Measurements from ENCODE around the gene CENPT.

CENPT gene

DNA sequence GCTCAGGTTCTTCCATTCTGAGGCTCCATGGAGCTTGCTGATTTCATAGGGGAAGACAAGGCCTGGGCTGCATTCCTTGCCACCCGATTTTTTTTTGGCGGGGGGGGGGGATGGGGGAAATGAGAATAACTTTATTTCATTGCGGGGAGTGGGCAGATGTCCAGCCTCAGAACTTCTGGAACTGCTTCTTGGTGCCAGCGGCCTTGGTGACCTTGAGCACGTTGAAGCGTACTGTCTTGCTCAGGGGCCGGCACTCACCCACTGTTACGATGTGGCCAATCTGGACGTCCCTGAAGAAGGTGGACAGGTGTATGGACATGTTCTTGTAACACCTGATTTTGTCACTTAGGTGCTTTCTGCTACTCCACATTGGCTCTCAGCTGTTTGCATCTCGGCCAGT, 8.3 kb upstream of the CENPT start:
- CTCF ChIA-PET: interaction anchor here (0.6 to 18.2 kb wide), 4 partner anchors 8 to 955 kb away, joined by 3 to 155 read pairs (median 4); partner anchors contain the start of genes CENPT and NUTF2
- Histone ChIP-seq H3K4me1 (ENCODE audit: control extremely low read depth in 1 of 4, control insufficient read depth in 4 of 4, insufficient read depth in 4 of 4, low read length in 3 of 4) (peaks cover 0 to 24% (median 10%) of the 10 kb centered on the region in 4 experiments), H3K36me3 (ENCODE audit: control insufficient read depth in 4 of 4, insufficient read depth in 4 of 4, low read length in 3 of 4) (peaks cover 2 to 23% (median 9%) of the 10 kb centered on the region in 4 experiments), H3K9me3 (ENCODE audit: control extremely low read depth in 1 of 5, control insufficient read depth in 4 of 5, insufficient read depth in 2 of 5, low read depth in 1 of 5, low read length in 4 of 5) (no peaks in the 10 kb centered on the region), H3K4me3 (ENCODE audit: control insufficient read depth in 1 of 7, extremely low read depth in 1 of 7, insufficient read depth in 4 of 7, low read depth in 2 of 7, low read length in 6 of 7) (no peak overlapping the region), H3K27ac (ENCODE audit: insufficient read depth in 1 of 2, low read depth in 1 of 2, low read length in 2 of 2, poor library complexity in 1 of 2, severe bottlenecking in 2 of 2) (peak overlapping the region; percentile 36 to 56), H3K27me3 (replicated peaks in 2 of 5; ENCODE audit: control insufficient read depth in 4 of 5, insufficient read depth in 5 of 5, low read length in 4 of 5) (no peaks in the 10 kb centered on the region)
- POLR2A ChIA-PET: interaction anchor here (1.0 kb wide), 1 partner anchor 22 kb away, joined by 3 read pairs; no protein-coding TSS in a partner anchor
- no peak for DNase-seq
- WGBS (ENCODE audit: insufficient coverage): 91% methylated on average over 8 of the region's 10 CpGs

DNA sequence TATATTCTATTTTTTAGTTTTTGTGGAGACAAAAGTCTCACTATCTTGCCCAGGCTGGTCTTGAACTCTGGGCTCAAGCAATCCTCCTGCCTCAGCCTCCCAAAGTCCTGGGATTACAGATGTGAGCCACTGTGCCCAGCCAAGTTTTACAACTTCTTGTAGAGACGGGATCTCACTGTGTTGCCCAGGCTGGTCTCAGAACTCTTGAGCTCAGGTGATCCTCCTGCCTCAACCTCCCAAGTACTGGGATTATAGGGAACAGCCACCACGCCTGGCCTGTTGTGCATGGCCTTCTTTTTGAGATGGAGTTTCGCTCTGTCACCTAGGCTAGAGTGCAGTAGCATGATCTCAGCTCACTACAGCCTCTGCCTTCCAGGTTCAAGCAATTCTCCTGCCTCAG, 6.2 kb upstream of the CENPT start:
- ChIA-PET POLR2A (no interaction called here), CTCF (interaction anchor here (1.3 to 11.8 kb wide), 2 partner anchors 10 to 181 kb away, joined by 3 to 155 read pairs; no protein-coding TSS in a partner anchor)
- H3K36me3 ChIP-seq (ENCODE audit: control insufficient read depth in 4 of 4, insufficient read depth in 4 of 4, low read length in 3 of 4): peaks cover 0 to 23% (median 5%) of the 10 kb centered on the region in 4 experiments

DNA sequence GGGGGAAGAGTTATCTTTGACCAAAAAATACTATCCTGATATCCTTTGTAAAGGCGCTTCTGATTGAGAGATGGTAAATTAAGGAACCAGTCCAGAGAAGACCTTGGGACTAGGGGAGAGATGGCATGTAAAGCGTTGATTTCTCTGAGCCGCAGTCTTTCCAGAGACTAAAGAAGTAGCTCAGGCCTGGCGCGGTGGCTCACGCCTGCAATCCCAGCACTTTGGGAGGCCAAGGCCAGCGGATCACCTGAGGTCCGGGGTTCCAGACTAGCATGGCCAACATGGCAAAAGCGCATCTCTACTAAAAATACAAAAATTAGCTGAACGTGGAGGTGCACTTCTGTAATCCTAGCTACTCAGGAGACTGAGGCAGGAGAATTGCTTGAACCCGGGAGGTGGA, 625 bp upstream of the CENPT start:
- ChIA-PET POLR2A (no interaction called here), CTCF (interaction anchor here (1.1 to 11.8 kb wide), 3 partner anchors 14 to 35 kb away, joined by 4 to 155 read pairs (median 10); no protein-coding TSS in a partner anchor)
- peak overlapping the region in 6 of 7 experiments; percentile 81 to 95 (median 90) for H3K4me3 ChIP-seq (ENCODE audit: control insufficient read depth in 1 of 7, extremely low read depth in 1 of 7, insufficient read depth in 4 of 7, low read depth in 2 of 7, low read length in 6 of 7)
- H3K9me3 ChIP-seq (ENCODE audit: control extremely low read depth in 1 of 5, control insufficient read depth in 4 of 5, insufficient read depth in 2 of 5, low read depth in 1 of 5, low read length in 4 of 5): no peaks in the 10 kb centered on the region
- 98% methylated on average over 11 of the region's 11 CpGs for WGBS (ENCODE audit: insufficient coverage)
- DNase-seq: no peak
- H3K4me1 ChIP-seq (ENCODE audit: control extremely low read depth in 1 of 4, control insufficient read depth in 4 of 4, insufficient read depth in 4 of 4, low read length in 3 of 4): peaks cover 23 to 45% (median 42%) of the 10 kb centered on the region in 4 experiments
- peaks cover 0 to 16% (median 2%) of the 10 kb centered on the region in 4 experiments for H3K36me3 ChIP-seq (ENCODE audit: control insufficient read depth in 4 of 4, insufficient read depth in 4 of 4, low read length in 3 of 4)
- no peaks in the 10 kb centered on the region for H3K27me3 ChIP-seq (replicated peaks in 2 of 5; ENCODE audit: control insufficient read depth in 4 of 5, insufficient read depth in 5 of 5, low read length in 4 of 5)
- H3K27ac ChIP-seq (ENCODE audit: insufficient read depth in 1 of 2, low read depth in 1 of 2, low read length in 2 of 2, poor library complexity in 1 of 2, severe bottlenecking in 2 of 2): peak overlapping the region; percentile 84 to 94

More for the DNA sequence above, 6.2 kb upstream of the CENPT start:
- no peak overlapping the region for H3K27ac ChIP-seq (ENCODE audit: insufficient read depth in 1 of 2, low read depth in 1 of 2, low read length in 2 of 2, poor library complexity in 1 of 2, severe bottlenecking in 2 of 2)
- no peaks in the 10 kb centered on the region for H3K9me3 ChIP-seq (ENCODE audit: control extremely low read depth in 1 of 5, control insufficient read depth in 4 of 5, insufficient read depth in 2 of 5, low read depth in 1 of 5, low read length in 4 of 5)
- WGBS (ENCODE audit: insufficient coverage): 92% methylated on average over 3 of the region's 3 CpGs
- peaks cover 0 to 26% (median 10%) of the 10 kb centered on the region in 4 experiments for H3K4me1 ChIP-seq (ENCODE audit: control extremely low read depth in 1 of 4, control insufficient read depth in 4 of 4, insufficient read depth in 4 of 4, low read length in 3 of 4)
- H3K4me3 ChIP-seq (ENCODE audit: control insufficient read depth in 1 of 7, extremely low read depth in 1 of 7, insufficient read depth in 4 of 7, low read depth in 2 of 7, low read length in 6 of 7): no peak overlapping the region
- no peak for DNase-seq
- H3K27me3 ChIP-seq (replicated peaks in 2 of 5; ENCODE audit: control insufficient read depth in 4 of 5, insufficient read depth in 5 of 5, low read length in 4 of 5): no peaks in the 10 kb centered on the region

DNA sequence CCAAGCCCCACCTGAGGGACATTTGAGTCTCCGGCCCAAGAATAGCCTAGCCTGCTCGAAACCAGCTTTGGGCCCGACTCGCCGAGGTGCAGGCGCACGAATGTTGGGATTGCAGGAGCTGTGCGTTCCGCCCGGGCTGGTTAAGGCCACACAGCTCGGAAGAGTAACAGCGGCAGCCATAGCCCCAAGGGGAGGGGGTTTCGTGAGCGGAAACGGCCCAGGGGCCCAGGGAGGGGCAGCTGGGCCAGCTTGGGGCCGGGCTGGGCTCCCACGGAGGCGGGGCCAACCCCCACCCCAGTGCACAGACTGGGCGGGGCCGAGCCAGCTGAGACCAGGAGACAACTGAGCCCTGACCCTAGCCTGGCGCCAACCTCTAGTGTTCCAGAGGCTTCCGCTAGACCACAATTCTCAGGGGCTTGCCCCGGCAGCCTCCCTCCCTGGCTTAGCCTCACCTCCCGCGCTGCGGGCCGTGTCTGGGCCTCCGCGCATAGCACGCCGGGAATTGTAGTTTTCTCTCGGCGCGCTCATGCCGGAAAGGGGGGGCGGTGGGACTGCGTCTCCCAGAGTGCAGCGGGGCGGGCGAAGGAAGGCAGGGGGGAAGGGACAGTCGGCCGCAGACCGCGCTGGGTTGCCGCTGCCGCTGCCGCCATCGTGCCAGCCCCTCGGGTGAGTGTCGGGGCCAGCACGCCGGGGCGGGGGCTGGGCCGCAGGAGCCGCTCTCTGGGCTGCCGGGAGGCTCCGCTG, 1.0 kb downstream of the CENPT start, which contains the start of gene NUTF2:
Gene NUTF2 (plus strand): TSS at position 614 of the 744 bp plus-strand sequence. CDS start 18,198 bp downstream, outside the sequence.
- ChIA-PET CTCF (interaction anchor here (1.1 to 11.8 kb wide), 4 partner anchors 13 to 45 kb away, joined by 5 to 155 read pairs (median 14); no protein-coding TSS in a partner anchor), POLR2A (interaction anchor here (0.9 kb wide), 1 partner anchor 12 kb away, joined by 5 read pairs; no protein-coding TSS in a partner anchor)
- peak within 1 kb of the TSS; percentile 84 to 94 for H3K27ac ChIP-seq (ENCODE audit: insufficient read depth in 1 of 2, low read depth in 1 of 2, low read length in 2 of 2, poor library complexity in 1 of 2, severe bottlenecking in 2 of 2)
- peak within 1 kb of the TSS; percentile 81 to 97 (median 93) for H3K4me3 ChIP-seq (ENCODE audit: control insufficient read depth in 1 of 7, extremely low read depth in 1 of 7, insufficient read depth in 4 of 7, low read depth in 2 of 7, low read length in 6 of 7)
- peaks cover 23 to 55% (median 50%) of the 10 kb centered on the region in 4 experiments for H3K4me1 ChIP-seq (ENCODE audit: control extremely low read depth in 1 of 4, control insufficient read depth in 4 of 4, insufficient read depth in 4 of 4, low read length in 3 of 4)
- no peaks in the 10 kb centered on the region for H3K9me3 ChIP-seq (ENCODE audit: control extremely low read depth in 1 of 5, control insufficient read depth in 4 of 5, insufficient read depth in 2 of 5, low read depth in 1 of 5, low read length in 4 of 5)
- H3K36me3 ChIP-seq (ENCODE audit: control insufficient read depth in 4 of 4, insufficient read depth in 4 of 4, low read length in 3 of 4): peaks cover 0 to 16% (median 2%) of the 10 kb centered on the region in 4 experiments
- DNase-seq: peak; percentile 93 to 97 (median 97)
- no peaks in the 10 kb centered on the region for H3K27me3 ChIP-seq (replicated peaks in 2 of 5; ENCODE audit: control insufficient read depth in 4 of 5, insufficient read depth in 5 of 5, low read length in 4 of 5)
- 0% methylated on average over 37 of the region's 57 CpGs for WGBS (ENCODE audit: insufficient coverage)

DNA sequence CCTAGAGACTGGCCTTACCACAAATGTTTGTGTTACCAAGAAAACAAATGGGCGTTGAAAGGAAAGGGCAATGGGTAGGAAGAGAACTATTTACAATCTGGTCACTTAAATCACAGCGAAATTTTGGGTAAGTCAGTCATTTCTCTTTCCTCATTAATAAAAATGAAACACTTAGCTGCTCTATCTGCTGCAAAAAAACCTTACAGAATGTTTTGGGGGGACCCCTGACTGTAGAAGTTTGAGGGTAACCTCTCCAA, 1.5 kb downstream of the CENPT start:
- Histone ChIP-seq H3K36me3 (ENCODE audit: control insufficient read depth in 4 of 4, insufficient read depth in 4 of 4, low read length in 3 of 4) (peaks cover 0 to 16% (median 2%) of the 10 kb centered on the region in 4 experiments), H3K27me3 (replicated peaks in 2 of 5; ENCODE audit: control insufficient read depth in 4 of 5, insufficient read depth in 5 of 5, low read length in 4 of 5) (no peaks in the 10 kb centered on the region), H3K4me3 (ENCODE audit: control insufficient read depth in 1 of 7, extremely low read depth in 1 of 7, insufficient read depth in 4 of 7, low read depth in 2 of 7, low read length in 6 of 7) (peak overlapping the region; percentile 81 to 97 (median 93)), H3K27ac (ENCODE audit: insufficient read depth in 1 of 2, low read depth in 1 of 2, low read length in 2 of 2, poor library complexity in 1 of 2, severe bottlenecking in 2 of 2) (peak overlapping the region; percentile 84 to 94), H3K4me1 (ENCODE audit: control extremely low read depth in 1 of 4, control insufficient read depth in 4 of 4, insufficient read depth in 4 of 4, low read length in 3 of 4) (peaks cover 23 to 56% (median 52%) of the 10 kb centered on the region in 4 experiments), H3K9me3 (ENCODE audit: control extremely low read depth in 1 of 5, control insufficient read depth in 4 of 5, insufficient read depth in 2 of 5, low read depth in 1 of 5, low read length in 4 of 5) (no peaks in the 10 kb centered on the region)
- no peak for DNase-seq
- WGBS (ENCODE audit: insufficient coverage): no CpG with 5 or more reads among the region's 2 CpGs
- CTCF ChIA-PET: interaction anchor here (1.1 to 11.8 kb wide), 4 partner anchors 12 to 44 kb away, joined by 5 to 155 read pairs (median 14); no protein-coding TSS in a partner anchor
- POLR2A ChIA-PET: interaction anchor here (0.9 kb wide), 1 partner anchor 12 kb away, joined by 5 read pairs; no protein-coding TSS in a partner anchor

DNA sequence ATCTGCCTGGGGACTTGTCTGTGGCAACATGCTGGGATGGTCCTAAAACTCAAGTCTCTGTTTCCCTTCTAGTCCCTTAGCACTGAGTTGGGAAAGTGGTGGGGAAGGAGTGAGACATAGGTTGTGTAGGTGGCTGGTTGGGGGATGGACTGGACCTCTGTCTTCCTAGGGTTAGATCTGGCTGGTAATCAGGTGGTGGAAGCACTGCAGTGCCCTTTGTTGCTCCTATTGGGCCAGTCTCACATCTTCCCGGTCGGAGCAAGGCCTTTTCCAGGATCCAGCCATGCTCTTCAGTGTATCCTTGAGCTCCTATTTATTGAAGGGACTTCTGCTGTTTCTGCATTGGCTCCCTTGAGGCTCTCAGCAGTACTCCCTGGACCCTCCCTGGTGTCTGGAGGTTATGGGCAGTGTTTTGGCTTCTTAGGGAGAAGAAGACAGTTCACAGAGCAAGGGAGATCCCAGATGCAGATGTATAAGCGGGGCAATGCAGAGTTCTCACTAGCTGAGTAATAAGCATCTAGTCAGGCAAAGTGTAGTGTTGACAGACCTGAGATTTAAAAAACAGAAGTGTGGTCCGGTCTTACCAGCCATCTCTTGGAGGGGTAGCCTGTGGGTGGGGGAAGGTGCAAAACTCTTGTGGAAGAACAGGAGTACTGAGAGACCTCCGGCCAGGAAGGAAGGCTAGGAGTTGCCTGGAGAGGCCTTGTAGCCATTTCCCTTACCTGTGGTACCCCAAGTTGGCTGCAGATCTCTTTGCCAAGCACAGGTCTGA, 2.0 kb downstream of the CENPT start:
- ChIA-PET POLR2A (interaction anchor here (0.6 kb wide), 1 partner anchor 641 kb away, joined by 3 read pairs; no protein-coding TSS in a partner anchor), CTCF (interaction anchor here (0.7 to 11.8 kb wide), 9 partner anchors 12 to 176 kb away, joined by 3 to 155 read pairs (median 5); no protein-coding TSS in a partner anchor)
- WGBS (ENCODE audit: insufficient coverage): 82% methylated on average over 5 of the region's 5 CpGs
- peaks cover 0 to 14% (median 2%) of the 10 kb centered on the region in 4 experiments for H3K36me3 ChIP-seq (ENCODE audit: control insufficient read depth in 4 of 4, insufficient read depth in 4 of 4, low read length in 3 of 4)
- H3K27ac ChIP-seq (ENCODE audit: insufficient read depth in 1 of 2, low read depth in 1 of 2, low read length in 2 of 2, poor library complexity in 1 of 2, severe bottlenecking in 2 of 2): peak overlapping the region; percentile 84 to 94
- H3K27me3 ChIP-seq (replicated peaks in 2 of 5; ENCODE audit: control insufficient read depth in 4 of 5, insufficient read depth in 5 of 5, low read length in 4 of 5): no peaks in the 10 kb centered on the region
- H3K9me3 ChIP-seq (ENCODE audit: control extremely low read depth in 1 of 5, control insufficient read depth in 4 of 5, insufficient read depth in 2 of 5, low read depth in 1 of 5, low read length in 4 of 5): no peaks in the 10 kb centered on the region
- H3K4me1 ChIP-seq (ENCODE audit: control extremely low read depth in 1 of 4, control insufficient read depth in 4 of 4, insufficient read depth in 4 of 4, low read length in 3 of 4): peaks cover 23 to 56% (median 52%) of the 10 kb centered on the region in 4 experiments
- peak overlapping the region in 6 of 7 experiments; percentile 81 to 95 (median 90) for H3K4me3 ChIP-seq (ENCODE audit: control insufficient read depth in 1 of 7, extremely low read depth in 1 of 7, insufficient read depth in 4 of 7, low read depth in 2 of 7, low read length in 6 of 7)
- DNase-seq: no peak
